ENCODE results near the gene BCL11B.

The BCL11B gene

GRCh38 chr14:99282261-99283050 is 10.5 kb upstream of the BCL11B start:
- no peak for TF ChIP-seq CTCF (IDR thresholded peaks at IDR 0.05; ENCODE audit: low read length)
- TF ChIP-seq EZH2 (IDR thresholded peaks at IDR 0.05; ENCODE audit: borderline replicate concordance, low read length) = no peak
- Histone ChIP-seq H3K4me1 (ENCODE audit: insufficient read depth, low read length, severe bottlenecking) (no peaks in the 10 kb centered on the region), H3K9me3 (ENCODE audit: low read length) (no peaks in the 10 kb centered on the region), H3K27ac (ENCODE audit: low read depth, low read length, poor library complexity, severe bottlenecking) (no peak overlapping the region), H4K20me1 (ENCODE audit: insufficient read depth, low read length) (no peaks in the 10 kb centered on the region), H3K9ac (ENCODE audit: low read length) (no peak overlapping the region), H3K9me2 (ENCODE audit: low read depth, low read length) (no peaks in the 10 kb centered on the region), H3K4me3 (ENCODE audit: low read depth, low read length, poor library complexity, severe bottlenecking) (no peak overlapping the region), H3K27me3 (ENCODE audit: insufficient read depth, low read length) (no peaks in the 10 kb centered on the region), H3F3A (ENCODE audit: insufficient read depth, low read length) (no peaks in the 10 kb centered on the region), H3K4me2 (ENCODE audit: low read length) (no peak overlapping the region), H3K79me2 (ENCODE audit: insufficient read depth, low read length) (no peaks in the 10 kb centered on the region), H3K36me3 (ENCODE audit: insufficient read depth, low read length) (no peaks in the 10 kb centered on the region), H2AFZ (ENCODE audit: low read length) (no peak overlapping the region)

GRCh38 chr14:99281396-99281795 is 9.4 kb upstream of the BCL11B start:
- Histone ChIP-seq H3K36me3 (ENCODE audit: insufficient read depth, low read length) (no peaks in the 10 kb centered on the region), H3K9me3 (ENCODE audit: low read length) (no peaks in the 10 kb centered on the region), H3K9ac (ENCODE audit: low read length) (no peak overlapping the region), H3K4me3 (ENCODE audit: low read depth, low read length, poor library complexity, severe bottlenecking) (no peak overlapping the region), H3K9me2 (ENCODE audit: low read depth, low read length) (no peaks in the 10 kb centered on the region), H2AFZ (ENCODE audit: low read length) (no peak overlapping the region), H3K27ac (ENCODE audit: low read depth, low read length, poor library complexity, severe bottlenecking) (no peak overlapping the region), H3K79me2 (ENCODE audit: insufficient read depth, low read length) (no peaks in the 10 kb centered on the region), H3K27me3 (ENCODE audit: insufficient read depth, low read length) (no peaks in the 10 kb centered on the region), H3F3A (ENCODE audit: insufficient read depth, low read length) (no peaks in the 10 kb centered on the region), H3K4me2 (ENCODE audit: low read length) (no peak overlapping the region), H4K20me1 (ENCODE audit: insufficient read depth, low read length) (no peaks in the 10 kb centered on the region), H3K4me1 (ENCODE audit: insufficient read depth, low read length, severe bottlenecking) (no peaks in the 10 kb centered on the region)
- TF ChIP-seq CTCF (IDR thresholded peaks at IDR 0.05; ENCODE audit: low read length) (no peak), EZH2 (IDR thresholded peaks at IDR 0.05; ENCODE audit: borderline replicate concordance, low read length) (no peak)

- Histone ChIP-seq H3K9me3 (ENCODE audit: low read length) (no peaks in the 10 kb centered on the region), H3K27ac (ENCODE audit: low read depth, low read length, poor library complexity, severe bottlenecking) (no peak overlapping the region), H3F3A (ENCODE audit: insufficient read depth, low read length) (no peaks in the 10 kb centered on the region), H3K9ac (ENCODE audit: low read length) (no peak overlapping the region), H4K20me1 (ENCODE audit: insufficient read depth, low read length) (no peaks in the 10 kb centered on the region), H3K4me3 (ENCODE audit: low read depth, low read length, poor library complexity, severe bottlenecking) (no peak overlapping the region), H3K4me2 (ENCODE audit: low read length) (no peak overlapping the region), H3K79me2 (ENCODE audit: insufficient read depth, low read length) (no peaks in the 10 kb centered on the region), H3K9me2 (ENCODE audit: low read depth, low read length) (no peaks in the 10 kb centered on the region), H3K36me3 (ENCODE audit: insufficient read depth, low read length) (no peaks in the 10 kb centered on the region), H3K27me3 (ENCODE audit: insufficient read depth, low read length) (no peaks in the 10 kb centered on the region), H3K4me1 (ENCODE audit: insufficient read depth, low read length, severe bottlenecking) (no peaks in the 10 kb centered on the region), H2AFZ (ENCODE audit: low read length) (no peak overlapping the region)
- TF ChIP-seq EZH2 (IDR thresholded peaks at IDR 0.05; ENCODE audit: borderline replicate concordance, low read length) = no peak
These were observed 8.9 kb upstream of the BCL11B start for GRCh38 chr14:99280852-99281251.
